HepG2 (cell line): ENCODE measurements around the gene SELENOM. TPM values are rescaled to one million over a fixed set of nuclear protein-coding genes. Genes with fewer than 3 reads are reported as not detected.
A peak's percentile ranks its signal among the peaks of the same experiment; 100 is the strongest.

Experiments used
- ARNTL ChIP-seq: sonication (generic); formaldehyde crosslinking; IDR thresholded peaks from 2 replicates; pipeline ENCODE4 v1.4.0; 2020; ENCODE audit warnings: mild to moderate bottlenecking, missing genetic modification reagents
- BORCS8-MEF2B ChIP-seq: sonication (generic); formaldehyde crosslinking; IDR thresholded peaks from 2 replicates; pipeline ENCODE4 v1.8.0; 2022; ENCODE audit warnings: mild to moderate bottlenecking, missing genetic modification reagents
- STAG1 ChIP-seq: sonication (generic); formaldehyde crosslinking; IDR thresholded peaks from 2 replicates; pipeline ENCODE4 v1.4.0; 2020; ENCODE audit warnings: missing genetic modification reagents
- THYN1 ChIP-seq: sonication (generic); formaldehyde crosslinking; IDR thresholded peaks from 2 replicates; pipeline ENCODE4 v1.8.1; 2023; ENCODE audit warnings: low read depth, mild to moderate bottlenecking, moderate library complexity, missing genetic modification reagents, borderline replicate concordance
- polyA plus RNA-seq, 8 experiments: library from polyadenylated mRNA; depleted of rRNA in 3 of 8; stranded (reverse) in 7 of 8; unstranded in 1 of 8; fragments of >200 nt; fragmentation: Illumina TruSeq in 4 of 8; extraction: Trizol in 4 of 8; gene quantifications; 2 replicates each; pipeline versions ENCODE4 v1.2.1 to v1.2.3, GENCODE V29; 2011 to 2016; ENCODE audit warnings: low read depth in 4 of 8, missing spikeins in 1 of 8, mixed read lengths in 1 of 8; ENCODE audit not compliant: insufficient read depth in 1 of 8
- total RNA-seq, 5 experiments: library from RNA; depleted of rRNA; stranded (reverse); fragments of >200 nt; fragmentation: Illumina TruSeq; extraction: Trizol; gene quantifications; 2 replicates each; pipeline ENCODE4 v1.2.3, GENCODE V29; 2016; ENCODE audit warnings: low read depth in 1 of 5
- TF ChIP-seq, protein P1 (sequence below): sonication (generic); formaldehyde crosslinking; IDR thresholded peaks from 2 replicates; pipeline ENCODE4 v1.5.0; 2020; ENCODE audit warnings: mild to moderate bottlenecking, missing genetic modification reagents, borderline replicate concordance
- TF ChIP-seq, protein P2 (sequence below): sonication (generic); formaldehyde crosslinking; IDR thresholded peaks from 2 replicates; pipeline ENCODE4 v1.4.0; 2020; ENCODE audit warnings: missing genetic modification reagents
- TF ChIP-seq, protein P3 (sequence below): sonication (generic); formaldehyde crosslinking; IDR thresholded peaks from 2 replicates; pipeline ENCODE4 v1.4.0; 2020; ENCODE audit warnings: low read depth, missing genetic modification reagents
- TF ChIP-seq, protein P4 (sequence below): sonication (generic); formaldehyde crosslinking; IDR thresholded peaks from 2 replicates; pipeline ENCODE4 v1.4.0; 2020; ENCODE audit warnings: missing genetic modification reagents, borderline replicate concordance
- TF ChIP-seq, protein P5 (sequence below): sonication (generic); formaldehyde crosslinking; IDR thresholded peaks from 2 replicates; pipeline ENCODE4 v1.5.0; 2020; ENCODE audit warnings: mild to moderate bottlenecking, missing genetic modification reagents

Gene SELENOM
- total and polyA plus RNA-seq, 2 of the 13 experiments (the other 11 are each of a cell fraction or from before 2014, with no cell fraction given) = 4.1 to 4.3 TPM

DNA sequence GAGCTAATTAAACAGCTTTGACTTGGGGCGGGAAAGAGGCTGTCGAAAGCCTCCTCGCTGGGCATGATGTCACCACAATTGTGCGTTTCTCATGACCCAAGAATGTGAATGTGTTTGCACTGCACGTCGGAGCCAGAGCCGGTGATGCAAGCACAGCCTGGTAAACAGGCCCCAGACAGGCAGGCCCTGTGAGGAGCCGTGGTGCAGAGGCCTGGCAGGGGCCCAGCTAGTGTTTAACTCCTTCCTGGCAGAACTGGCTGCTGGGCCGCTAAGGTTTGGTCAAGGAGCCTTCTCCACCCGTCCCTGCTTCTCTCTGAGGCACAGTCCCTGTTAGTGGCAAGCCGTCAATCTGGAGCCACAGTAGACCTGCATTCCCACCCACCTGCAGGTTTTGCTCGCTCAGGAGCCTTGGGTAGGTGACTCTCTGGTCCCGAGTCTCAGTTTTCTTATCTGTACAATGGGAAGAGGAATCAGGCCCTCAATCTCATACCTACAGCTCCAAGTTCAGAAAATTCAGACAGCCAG lies 51.7 kb downstream of the SELENOM start (continued):
- TF ChIP-seq, protein P1, sequence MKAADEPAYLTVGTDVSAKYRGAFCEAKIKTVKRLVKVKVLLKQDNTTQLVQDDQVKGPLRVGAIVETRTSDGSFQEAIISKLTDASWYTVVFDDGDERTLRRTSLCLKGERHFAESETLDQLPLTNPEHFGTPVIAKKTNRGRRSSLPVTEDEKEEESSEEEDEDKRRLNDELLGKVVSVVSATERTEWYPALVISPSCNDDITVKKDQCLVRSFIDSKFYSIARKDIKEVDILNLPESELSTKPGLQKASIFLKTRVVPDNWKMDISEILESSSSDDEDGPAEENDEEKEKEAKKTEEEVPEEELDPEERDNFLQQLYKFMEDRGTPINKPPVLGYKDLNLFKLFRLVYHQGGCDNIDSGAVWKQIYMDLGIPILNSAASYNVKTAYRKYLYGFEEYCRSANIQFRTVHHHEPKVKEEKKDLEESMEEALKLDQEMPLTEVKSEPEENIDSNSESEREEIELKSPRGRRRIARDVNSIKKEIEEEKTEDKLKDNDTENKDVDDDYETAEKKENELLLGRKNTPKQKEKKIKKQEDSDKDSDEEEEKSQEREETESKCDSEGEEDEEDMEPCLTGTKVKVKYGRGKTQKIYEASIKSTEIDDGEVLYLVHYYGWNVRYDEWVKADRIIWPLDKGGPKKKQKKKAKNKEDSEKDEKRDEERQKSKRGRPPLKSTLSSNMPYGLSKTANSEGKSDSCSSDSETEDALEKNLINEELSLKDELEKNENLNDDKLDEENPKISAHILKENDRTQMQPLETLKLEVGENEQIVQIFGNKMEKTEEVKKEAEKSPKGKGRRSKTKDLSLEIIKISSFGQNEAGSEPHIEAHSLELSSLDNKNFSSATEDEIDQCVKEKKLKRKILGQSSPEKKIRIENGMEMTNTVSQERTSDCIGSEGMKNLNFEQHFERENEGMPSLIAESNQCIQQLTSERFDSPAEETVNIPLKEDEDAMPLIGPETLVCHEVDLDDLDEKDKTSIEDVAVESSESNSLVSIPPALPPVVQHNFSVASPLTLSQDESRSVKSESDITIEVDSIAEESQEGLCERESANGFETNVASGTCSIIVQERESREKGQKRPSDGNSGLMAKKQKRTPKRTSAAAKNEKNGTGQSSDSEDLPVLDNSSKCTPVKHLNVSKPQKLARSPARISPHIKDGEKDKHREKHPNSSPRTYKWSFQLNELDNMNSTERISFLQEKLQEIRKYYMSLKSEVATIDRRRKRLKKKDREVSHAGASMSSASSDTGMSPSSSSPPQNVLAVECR (CRISPR knock-in tag) = peak; percentile 77; the same call in 1 of the 2 replicates
- TF ChIP-seq, protein P2, sequence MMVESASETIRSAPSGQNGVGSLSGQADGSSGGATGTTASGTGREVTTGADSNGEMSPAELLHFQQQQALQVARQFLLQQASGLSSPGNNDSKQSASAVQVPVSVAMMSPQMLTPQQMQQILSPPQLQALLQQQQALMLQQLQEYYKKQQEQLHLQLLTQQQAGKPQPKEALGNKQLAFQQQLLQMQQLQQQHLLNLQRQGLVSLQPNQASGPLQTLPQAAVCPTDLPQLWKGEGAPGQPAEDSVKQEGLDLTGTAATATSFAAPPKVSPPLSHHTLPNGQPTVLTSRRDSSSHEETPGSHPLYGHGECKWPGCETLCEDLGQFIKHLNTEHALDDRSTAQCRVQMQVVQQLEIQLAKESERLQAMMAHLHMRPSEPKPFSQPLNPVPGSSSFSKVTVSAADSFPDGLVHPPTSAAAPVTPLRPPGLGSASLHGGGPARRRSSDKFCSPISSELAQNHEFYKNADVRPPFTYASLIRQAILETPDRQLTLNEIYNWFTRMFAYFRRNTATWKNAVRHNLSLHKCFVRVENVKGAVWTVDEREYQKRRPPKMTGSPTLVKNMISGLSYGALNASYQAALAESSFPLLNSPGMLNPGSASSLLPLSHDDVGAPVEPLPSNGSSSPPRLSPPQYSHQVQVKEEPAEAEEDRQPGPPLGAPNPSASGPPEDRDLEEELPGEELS (CRISPR knock-in tag) = peak; percentile 98
- TF ChIP-seq, protein P3, sequence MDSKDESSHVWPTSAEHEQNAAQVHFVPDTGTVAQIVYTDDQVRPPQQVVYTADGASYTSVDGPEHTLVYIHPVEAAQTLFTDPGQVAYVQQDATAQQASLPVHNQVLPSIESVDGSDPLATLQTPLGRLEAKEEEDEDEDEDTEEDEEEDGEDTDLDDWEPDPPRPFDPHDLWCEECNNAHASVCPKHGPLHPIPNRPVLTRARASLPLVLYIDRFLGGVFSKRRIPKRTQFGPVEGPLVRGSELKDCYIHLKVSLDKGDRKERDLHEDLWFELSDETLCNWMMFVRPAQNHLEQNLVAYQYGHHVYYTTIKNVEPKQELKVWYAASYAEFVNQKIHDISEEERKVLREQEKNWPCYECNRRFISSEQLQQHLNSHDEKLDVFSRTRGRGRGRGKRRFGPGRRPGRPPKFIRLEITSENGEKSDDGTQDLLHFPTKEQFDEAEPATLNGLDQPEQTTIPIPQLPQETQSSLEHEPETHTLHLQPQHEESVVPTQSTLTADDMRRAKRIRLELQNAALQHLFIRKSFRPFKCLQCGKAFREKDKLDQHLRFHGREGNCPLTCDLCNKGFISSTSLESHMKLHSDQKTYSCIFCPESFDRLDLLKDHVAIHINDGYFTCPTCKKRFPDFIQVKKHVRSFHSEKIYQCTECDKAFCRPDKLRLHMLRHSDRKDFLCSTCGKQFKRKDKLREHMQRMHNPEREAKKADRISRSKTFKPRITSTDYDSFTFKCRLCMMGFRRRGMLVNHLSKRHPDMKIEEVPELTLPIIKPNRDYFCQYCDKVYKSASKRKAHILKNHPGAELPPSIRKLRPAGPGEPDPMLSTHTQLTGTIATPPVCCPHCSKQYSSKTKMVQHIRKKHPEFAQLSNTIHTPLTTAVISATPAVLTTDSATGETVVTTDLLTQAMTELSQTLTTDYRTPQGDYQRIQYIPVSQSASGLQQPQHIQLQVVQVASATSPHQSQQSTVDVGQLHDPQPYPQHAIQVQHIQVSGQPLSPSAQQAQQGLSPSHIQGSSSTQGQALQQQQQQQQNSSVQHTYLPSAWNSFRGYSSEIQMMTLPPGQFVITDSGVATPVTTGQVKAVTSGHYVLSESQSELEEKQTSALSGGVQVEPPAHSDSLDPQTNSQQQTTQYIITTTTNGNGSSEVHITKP (CRISPR knock-in tag) = peak; percentile 60
- no peak for TF ChIP-seq THYN1 (CRISPR knock-in tag)
- peak; percentile 88 for TF ChIP-seq ARNTL
- TF ChIP-seq, protein P4, sequence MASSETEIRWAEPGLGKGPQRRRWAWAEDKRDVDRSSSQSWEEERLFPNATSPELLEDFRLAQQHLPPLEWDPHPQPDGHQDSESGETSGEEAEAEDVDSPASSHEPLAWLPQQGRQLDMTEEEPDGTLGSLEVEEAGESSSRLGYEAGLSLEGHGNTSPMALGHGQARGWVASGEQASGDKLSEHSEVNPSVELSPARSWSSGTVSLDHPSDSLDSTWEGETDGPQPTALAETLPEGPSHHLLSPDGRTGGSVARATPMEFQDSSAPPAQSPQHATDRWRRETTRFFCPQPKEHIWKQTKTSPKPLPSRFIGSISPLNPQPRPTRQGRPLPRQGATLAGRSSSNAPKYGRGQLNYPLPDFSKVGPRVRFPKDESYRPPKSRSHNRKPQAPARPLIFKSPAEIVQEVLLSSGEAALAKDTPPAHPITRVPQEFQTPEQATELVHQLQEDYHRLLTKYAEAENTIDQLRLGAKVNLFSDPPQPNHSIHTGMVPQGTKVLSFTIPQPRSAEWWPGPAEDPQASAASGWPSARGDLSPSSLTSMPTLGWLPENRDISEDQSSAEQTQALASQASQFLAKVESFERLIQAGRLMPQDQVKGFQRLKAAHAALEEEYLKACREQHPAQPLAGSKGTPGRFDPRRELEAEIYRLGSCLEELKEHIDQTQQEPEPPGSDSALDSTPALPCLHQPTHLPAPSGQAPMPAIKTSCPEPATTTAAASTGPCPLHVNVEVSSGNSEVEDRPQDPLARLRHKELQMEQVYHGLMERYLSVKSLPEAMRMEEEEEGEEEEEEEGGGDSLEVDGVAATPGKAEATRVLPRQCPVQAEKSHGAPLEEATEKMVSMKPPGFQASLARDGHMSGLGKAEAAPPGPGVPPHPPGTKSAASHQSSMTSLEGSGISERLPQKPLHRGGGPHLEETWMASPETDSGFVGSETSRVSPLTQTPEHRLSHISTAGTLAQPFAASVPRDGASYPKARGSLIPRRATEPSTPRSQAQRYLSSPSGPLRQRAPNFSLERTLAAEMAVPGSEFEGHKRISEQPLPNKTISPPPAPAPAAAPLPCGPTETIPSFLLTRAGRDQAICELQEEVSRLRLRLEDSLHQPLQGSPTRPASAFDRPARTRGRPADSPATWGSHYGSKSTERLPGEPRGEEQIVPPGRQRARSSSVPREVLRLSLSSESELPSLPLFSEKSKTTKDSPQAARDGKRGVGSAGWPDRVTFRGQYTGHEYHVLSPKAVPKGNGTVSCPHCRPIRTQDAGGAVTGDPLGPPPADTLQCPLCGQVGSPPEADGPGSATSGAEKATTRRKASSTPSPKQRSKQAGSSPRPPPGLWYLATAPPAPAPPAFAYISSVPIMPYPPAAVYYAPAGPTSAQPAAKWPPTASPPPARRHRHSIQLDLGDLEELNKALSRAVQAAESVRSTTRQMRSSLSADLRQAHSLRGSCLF (CRISPR knock-in tag) = no peak
- peak; percentile 41 for TF ChIP-seq STAG1 (CRISPR knock-in tag)
- TF ChIP-seq, protein P5, sequence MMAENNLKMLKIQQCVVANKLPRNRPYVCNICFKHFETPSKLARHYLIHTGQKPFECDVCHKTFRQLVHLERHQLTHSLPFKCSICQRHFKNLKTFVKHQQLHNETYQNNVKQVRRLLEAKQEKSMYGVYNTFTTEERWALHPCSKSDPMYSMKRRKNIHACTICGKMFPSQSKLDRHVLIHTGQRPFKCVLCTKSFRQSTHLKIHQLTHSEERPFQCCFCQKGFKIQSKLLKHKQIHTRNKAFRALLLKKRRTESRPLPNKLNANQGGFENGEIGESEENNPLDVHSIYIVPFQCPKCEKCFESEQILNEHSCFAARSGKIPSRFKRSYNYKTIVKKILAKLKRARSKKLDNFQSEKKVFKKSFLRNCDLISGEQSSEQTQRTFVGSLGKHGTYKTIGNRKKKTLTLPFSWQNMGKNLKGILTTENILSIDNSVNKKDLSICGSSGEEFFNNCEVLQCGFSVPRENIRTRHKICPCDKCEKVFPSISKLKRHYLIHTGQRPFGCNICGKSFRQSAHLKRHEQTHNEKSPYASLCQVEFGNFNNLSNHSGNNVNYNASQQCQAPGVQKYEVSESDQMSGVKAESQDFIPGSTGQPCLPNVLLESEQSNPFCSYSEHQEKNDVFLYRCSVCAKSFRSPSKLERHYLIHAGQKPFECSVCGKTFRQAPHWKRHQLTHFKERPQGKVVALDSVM (CRISPR knock-in tag) = peak; percentile 72
- TF ChIP-seq BORCS8-MEF2B (CRISPR knock-in tag) = 0 out of 2 replicates have a peak, but pooled peaks have one; percentile 72
